Mononuclear cell (primary cell): ENCODE results near the gene TICAM2. TPM values are rescaled to one million over a fixed set of nuclear protein-coding genes. Genes with fewer than 3 reads are reported as not detected.

Experiments used
- H3K27me3 ChIP-seq: 2 replicates; pipeline ENCODE4 v1.6.0; 2011; ENCODE audit warnings: low read length, control low read depth; ENCODE audit not compliant: insufficient read depth
- H3K4me1 ChIP-seq: 2 replicates; pipeline ENCODE4 v1.5.1; 2011; ENCODE audit warnings: mild to moderate bottlenecking, low read length, control low read depth; ENCODE audit not compliant: insufficient read depth
- H3K4me3 ChIP-seq: 2 replicates; pipeline ENCODE4 v1.5.1; 2011; ENCODE audit warnings: mild to moderate bottlenecking, low read length, moderate library complexity
- H3K9me3 ChIP-seq: 2 replicates; pipeline ENCODE4 v1.5.1; 2011; ENCODE audit warnings: low read depth, mild to moderate bottlenecking, control low read depth, low read length
- total RNA-seq: library from RNA; depleted of rRNA; stranded (reverse); fragments of >200 nt; gene quantifications from one replicate; pipeline ENCODE4 v1.2.3, GENCODE V29; 2012

The TICAM2 gene
- total RNA-seq, 1 donor, result 1.2 TPM

DNA sequence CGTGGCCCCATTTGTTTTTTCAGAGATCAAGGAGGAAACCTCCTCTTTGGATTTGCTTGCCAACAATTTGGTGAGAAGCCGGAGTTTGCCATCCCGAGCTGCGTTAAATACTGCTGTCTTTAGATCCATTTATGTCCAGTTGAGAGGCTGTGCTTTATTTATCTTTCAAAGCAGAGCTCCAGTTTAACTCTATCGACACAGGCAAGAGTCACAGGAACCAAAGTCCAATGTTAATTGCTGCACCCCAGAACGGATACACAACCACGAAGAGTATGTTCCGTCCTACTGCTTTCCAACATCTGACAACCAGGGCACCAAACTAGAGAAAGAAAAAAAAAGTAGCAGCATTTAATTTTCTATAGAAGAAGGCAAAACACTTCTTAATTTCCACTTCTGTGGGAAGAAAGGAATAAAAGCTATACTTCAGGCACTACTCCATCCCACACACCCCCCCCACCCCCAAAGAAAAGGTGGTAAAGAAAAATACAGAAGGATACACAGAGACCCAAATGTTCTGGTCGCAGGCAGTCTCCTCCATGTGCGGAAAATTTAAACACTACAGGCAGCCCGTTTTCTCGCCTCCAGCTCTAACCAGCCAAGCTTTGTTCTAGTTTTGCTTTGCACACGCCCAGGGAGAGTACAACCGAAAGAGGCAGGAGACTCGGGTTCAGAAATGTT, 58.8 kb downstream of the TICAM2 start:
- Histone ChIP-seq H3K9me3 (peaks cover 9% of the 10 kb centered on the region), H3K4me3 (peak overlapping the region; percentile 87), H3K27me3 (no peaks in the 10 kb centered on the region), H3K4me1 (peaks cover 41% of the 10 kb centered on the region)

DNA sequence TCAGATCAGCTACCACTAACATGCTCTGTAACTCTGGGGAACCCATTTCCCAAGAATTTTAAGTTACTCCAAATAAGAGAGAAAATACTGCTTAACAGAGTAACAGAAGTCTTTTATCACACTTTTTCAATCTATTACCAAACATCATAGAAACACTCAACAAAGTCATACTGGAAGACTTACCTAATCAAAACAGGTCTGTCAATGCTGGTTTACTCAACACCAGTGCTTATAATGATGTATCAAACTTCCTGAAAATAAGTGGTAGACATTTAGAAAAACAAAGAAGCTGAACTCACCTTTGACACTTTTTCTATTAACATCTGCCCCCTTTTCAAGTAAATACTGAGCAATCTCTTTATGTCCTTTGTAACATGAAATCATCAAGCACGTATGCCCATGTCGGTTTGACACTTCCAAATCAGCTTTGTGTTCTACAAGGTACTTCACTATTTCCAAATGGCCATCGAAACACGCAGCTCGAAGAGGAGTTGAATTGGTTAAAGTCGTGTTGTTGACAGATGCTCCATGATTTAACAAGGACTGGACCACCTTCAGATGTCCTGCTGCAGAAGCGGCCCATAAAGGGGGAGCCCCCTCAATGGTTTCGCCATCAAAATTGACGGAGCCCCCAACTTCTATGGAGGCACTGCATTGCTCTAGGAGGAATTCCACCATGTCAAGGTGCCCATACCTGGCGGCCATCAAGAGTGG, 59.5 kb downstream of the TICAM2 start:
- H3K4me1 ChIP-seq, result peaks cover 41% of the 10 kb centered on the region
- no peaks in the 10 kb centered on the region for H3K27me3 ChIP-seq
- peak overlapping the region; percentile 87 for H3K4me3 ChIP-seq
- peaks cover 9% of the 10 kb centered on the region for H3K9me3 ChIP-seq

- Histone ChIP-seq H3K9me3 (peaks cover 9% of the 10 kb centered on the region), H3K27me3 (no peaks in the 10 kb centered on the region), H3K4me1 (peaks cover 45% of the 10 kb centered on the region), H3K4me3 (peak overlapping the region; percentile 10)
Measured at GRCh38 chr5:115542086-115542485, 60.2 kb downstream of the TICAM2 start.

DNA sequence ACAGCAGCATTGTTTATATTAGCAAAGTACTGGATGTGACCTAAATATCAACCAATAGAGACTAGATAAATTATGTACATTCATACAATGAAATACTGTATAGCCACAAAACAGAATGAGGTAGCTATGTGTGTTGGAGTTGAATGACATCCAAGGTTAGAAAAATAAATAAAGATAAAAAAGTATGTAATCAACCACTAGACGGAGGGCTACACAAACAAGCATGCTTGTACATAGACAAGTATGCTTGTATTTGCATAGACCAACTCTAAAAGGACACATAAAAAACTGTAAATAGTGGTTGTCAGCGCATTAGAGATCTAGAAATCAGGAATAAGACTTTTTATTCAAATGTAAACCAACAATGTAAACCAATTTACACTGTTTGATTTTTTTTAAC, 60.7 kb downstream of the TICAM2 start:
- H3K4me3 ChIP-seq, result no peak overlapping the region
- H3K27me3 ChIP-seq, result no peaks in the 10 kb centered on the region
- peaks cover 49% of the 10 kb centered on the region for H3K4me1 ChIP-seq
- peaks cover 9% of the 10 kb centered on the region for H3K9me3 ChIP-seq

- Histone ChIP-seq H3K4me1 (peaks cover 30% of the 10 kb centered on the region), H3K9me3 (no peaks in the 10 kb centered on the region), H3K4me3 (no peak overlapping the region), H3K27me3 (no peaks in the 10 kb centered on the region)
Measured at GRCh38 chr5:115535479-115536035, 66.7 kb downstream of the TICAM2 start.

DNA sequence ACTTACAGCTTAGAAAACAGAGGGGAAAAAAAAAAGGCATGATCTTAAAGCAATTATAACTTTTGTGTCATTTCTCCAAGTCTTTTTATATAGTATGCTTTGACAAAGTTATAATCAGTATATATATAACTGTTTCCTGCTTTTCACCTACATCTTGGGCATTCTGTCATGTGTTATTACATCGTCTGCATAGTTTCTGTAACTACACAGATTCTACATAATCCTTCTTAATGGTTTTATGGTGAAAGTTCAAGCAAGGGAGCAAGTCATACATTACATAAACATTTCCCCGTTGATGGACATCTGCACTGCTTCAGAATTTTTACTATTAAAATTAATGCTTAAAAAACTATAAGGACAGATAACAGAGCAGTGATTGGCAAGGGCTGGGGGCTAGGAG, 69.8 kb downstream of the TICAM2 start:
- no peak overlapping the region for H3K4me3 ChIP-seq
- peaks cover 13% of the 10 kb centered on the region for H3K4me1 ChIP-seq

DNA sequence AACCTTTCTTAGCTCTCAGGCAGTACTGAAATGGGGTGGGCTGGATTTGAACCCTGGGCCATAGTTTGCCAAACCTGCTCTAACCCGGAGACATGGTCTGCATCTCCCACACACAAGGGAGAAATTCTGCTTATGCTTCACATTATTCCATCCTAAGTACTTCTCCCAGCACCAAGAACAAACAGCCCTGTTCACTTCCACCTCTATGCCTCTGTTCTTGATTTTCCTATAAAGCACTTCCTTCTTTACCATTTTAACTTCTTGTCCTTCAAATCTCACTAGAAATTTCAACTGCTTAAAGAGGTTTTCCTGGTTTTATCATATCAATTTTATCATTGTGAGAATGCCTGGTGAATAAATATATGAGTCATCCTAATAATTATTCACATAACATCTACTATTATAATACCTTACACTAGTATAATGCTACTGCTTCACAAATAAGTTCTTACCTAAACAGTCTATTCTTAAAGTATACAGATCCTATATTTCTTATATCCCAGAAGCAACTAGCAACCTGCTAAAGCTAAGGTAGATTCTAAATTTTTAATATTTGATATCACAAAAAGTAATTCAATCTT, 70.4 kb downstream of the TICAM2 start:
- Histone ChIP-seq H3K4me3 (no peak overlapping the region), H3K4me1 (peaks cover 8% of the 10 kb centered on the region)

More for the DNA sequence above, 69.8 kb downstream of the TICAM2 start:
- H3K9me3 ChIP-seq, result no peaks in the 10 kb centered on the region
- no peaks in the 10 kb centered on the region for H3K27me3 ChIP-seq

GRCh38 chr5:115531380-115531779, 70.9 kb downstream of the TICAM2 start:
- Histone ChIP-seq H3K27me3 (no peaks in the 10 kb centered on the region), H3K9me3 (no peaks in the 10 kb centered on the region), H3K4me1 (peaks cover 6% of the 10 kb centered on the region), H3K4me3 (no peak overlapping the region)

More for the DNA sequence above, 70.4 kb downstream of the TICAM2 start:
- Histone ChIP-seq H3K9me3 (no peaks in the 10 kb centered on the region), H3K27me3 (no peaks in the 10 kb centered on the region)

DNA sequence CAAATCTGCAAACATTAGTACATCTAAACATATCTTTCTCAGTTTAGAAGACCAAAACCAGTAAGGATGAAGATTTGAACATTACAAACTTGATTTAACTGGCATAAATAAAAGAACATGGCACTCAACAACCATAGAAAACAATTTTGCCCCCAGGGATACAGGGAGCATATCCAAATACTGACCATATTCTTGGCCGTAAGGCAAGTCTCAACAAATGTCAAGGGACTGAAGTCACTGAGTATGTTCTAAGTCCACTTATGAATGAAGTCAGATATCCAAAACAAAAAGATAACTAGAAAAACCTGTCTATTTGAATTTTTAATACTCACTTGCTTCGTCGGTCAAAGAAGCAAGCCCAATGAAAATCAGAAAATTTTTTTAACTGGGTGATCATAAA, 71.9 kb downstream of the TICAM2 start:
- H3K4me3 ChIP-seq, result no peak overlapping the region
- H3K9me3 ChIP-seq, result no peaks in the 10 kb centered on the region
- no peaks in the 10 kb centered on the region for H3K27me3 ChIP-seq
- peaks cover 6% of the 10 kb centered on the region for H3K4me1 ChIP-seq

Other genes starting within 250 kb of the TICAM2 start
- 40.9 TPM for gene FEM1C, start 57.7 kb downstream of the TICAM2 start, total RNA-seq
- gene TMED7, start 23.6 kb upstream of the TICAM2 start, total RNA-seq, result 100 TPM
- gene CDO1, start 214.2 kb upstream of the TICAM2 start, total RNA-seq, result 0.10 TPM
- 63.2 TPM for gene ATG12, start 239.1 kb upstream of the TICAM2 start, total RNA-seq
- gene AP3S1, start 239.5 kb upstream of the TICAM2 start, total RNA-seq, result 77.3 TPM